ENCODE results near the gene KIF2A.
"Not testable (repeated sequence)": the region's sequence is repeated elsewhere in the genome, so short reads cannot be mapped to it uniquely, and the experiment has no call there.

Gene KIF2A

GRCh38 chr5:62305715-62306322 lies at the start of gene KIF2A:
Gene KIF2A, plus strand, starts transcription at chr5:62306206. Its CDS starts 267 bp downstream, at chr5:62306473.
- peak; percentile 88 for DNase-seq

DNA sequence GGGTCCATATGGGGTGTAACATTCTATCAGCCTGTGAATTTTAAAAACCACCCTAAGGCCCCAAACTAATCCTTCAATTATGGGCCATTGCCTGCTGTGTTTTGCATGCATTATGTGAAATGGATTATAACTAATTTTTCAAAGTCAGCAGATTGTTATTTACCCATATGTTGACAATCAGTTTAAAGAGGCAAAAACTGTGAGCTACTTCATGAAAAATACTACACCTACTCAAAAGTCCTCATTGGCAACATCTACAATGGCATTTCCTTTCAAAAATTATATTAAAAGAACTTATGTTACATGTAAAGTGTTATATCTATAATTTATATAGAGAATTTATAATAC lies 49.0 kb upstream of the KIF2A start:
- no peak for DNase-seq

DNA sequence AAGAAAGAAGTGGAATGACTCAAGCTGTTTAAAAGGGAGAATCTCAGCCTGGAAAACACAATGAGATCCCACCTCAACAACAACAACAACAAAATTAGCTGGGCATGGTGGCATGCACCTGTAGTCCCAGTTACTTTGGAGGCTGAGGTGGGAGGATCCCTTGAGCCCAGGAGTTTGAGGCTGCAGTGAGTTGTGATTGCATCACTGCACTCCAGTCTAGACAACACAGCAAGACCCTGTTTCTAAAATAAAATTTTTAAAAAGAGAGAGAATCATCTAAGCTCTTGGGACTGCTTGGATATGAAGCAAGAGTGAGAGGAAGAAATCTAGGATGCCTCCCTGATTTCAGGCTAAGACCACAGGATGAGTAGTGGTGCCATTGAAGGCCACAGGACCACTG lies 47.4 kb upstream of the KIF2A start:
- DNase-seq: no peak

DNA sequence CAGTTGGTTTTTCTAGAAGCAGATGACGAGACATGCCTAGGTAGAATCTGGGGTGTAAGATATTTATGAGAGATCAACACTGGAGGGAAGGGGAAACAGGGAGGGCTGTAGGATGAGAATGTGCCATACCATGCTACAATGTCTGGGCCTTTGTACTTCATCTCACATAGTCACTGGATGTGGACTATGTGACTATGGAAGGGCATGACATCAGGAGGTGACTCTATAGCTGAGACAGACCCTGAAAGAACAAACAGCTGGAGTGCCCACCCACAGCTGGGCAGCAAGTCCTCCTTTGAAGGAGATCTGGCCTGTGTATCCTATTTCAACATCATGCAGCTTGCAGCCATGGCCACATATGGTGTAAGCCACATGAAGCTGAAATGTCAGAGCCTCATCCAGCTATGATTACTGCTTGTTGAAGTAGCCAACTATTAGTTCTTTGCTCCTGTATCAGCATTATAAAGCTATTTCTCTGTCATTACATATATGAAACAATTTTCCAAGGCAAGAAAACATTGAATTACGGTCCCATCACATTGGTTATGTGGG lies 46.2 kb upstream of the KIF2A start:
- DNase-seq: peak; percentile 10

GRCh38 chr5:62260513-62260912 lies 45.5 kb upstream of the KIF2A start:
- no peak for DNase-seq

DNA sequence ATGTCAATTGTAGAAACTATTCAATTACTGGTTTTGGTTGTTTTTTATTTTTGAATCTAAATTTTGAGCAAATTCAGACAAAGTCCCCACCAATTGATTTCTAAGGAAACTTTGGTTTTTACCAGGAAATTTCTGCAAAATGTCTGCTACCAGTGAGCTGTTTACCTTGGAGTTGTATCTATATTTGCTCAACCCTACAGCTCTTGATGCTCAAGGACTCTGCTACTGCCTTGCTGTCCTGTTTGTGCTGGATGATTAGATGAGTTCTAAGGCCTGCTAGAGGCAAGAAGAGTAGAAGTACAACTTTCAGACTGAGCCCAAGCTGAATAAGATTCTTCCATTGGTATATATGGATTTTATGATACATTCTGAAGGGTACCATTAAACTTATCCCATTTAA lies 42.6 kb upstream of the KIF2A start:
- no peak for DNase-seq

GRCh38 chr5:62265648-62266112 lies 40.3 kb upstream of the KIF2A start:
- no peak for DNase-seq

- DNase-seq: no peak
Observed at GRCh38 chr5:62266573-62266972, 39.4 kb upstream of the KIF2A start.

- no peak for DNase-seq
Observed at GRCh38 chr5:62268234-62268633, 37.8 kb upstream of the KIF2A start.

DNA sequence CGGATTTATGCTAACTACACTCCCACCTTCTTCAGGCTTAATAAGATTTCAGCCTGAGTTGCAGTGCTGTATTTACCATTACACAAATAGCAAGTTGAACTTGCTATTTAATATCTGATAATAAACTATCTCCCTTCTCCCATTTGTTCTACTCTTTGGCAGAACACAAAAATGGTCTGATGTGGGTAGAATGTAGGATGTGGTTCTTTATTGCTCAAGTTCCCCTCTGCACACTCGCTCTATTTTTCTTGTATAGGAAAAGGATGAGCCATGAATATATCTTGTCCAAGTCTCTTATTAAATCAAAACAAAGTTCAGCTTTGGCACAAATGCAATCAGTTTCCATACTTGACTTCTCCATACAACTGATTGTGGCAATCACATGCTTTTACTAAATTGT lies 37.2 kb upstream of the KIF2A start:
- DNase-seq: peak; percentile 14

DNA sequence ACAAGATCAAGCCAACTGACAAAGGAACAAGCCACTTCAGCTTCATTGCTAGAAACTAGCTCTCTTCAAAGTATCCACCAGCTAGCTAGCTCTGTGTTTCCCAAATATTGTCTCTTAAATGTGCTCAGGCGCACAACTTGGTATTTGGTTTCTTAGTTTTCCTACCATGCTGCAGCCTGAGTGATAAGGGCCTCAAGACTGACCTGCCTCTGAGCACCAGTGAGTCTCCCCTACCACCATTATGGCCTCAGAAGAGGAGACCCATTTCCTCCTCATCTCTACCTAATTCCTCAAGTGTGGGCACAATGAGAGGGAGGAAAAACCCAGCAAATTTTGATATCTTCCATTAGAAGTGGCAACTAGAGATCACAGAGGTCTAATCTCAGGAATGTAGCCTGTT lies 34.6 kb upstream of the KIF2A start:
- no peak for DNase-seq

- no peak for DNase-seq
Observed at GRCh38 chr5:62271870-62272269, 34.1 kb upstream of the KIF2A start.

- DNase-seq: no peak
Observed at GRCh38 chr5:62273687-62274086, 32.3 kb upstream of the KIF2A start.

DNA sequence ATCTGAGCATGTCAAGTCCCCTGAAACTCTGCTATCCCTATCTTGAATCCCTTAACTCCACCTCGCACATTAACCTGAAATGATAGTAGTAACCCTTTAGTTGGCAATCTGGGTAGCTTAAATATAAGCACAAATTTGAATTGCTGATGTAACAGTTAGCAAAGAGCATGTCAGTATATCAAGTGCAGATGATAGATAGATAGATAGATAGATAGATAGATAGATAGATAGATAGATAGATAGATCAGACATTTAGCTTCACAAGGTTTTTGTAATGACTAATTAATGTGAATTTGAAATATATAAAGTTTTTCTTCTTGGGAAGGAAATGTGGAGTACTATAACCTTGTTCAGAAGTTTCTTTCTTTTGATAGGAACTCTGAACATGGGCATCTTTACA lies 30.4 kb upstream of the KIF2A start:
- DNase-seq: no peak

GRCh38 chr5:62281411-62281810 lies 24.6 kb upstream of the KIF2A start:
- DNase-seq: no peak

DNA sequence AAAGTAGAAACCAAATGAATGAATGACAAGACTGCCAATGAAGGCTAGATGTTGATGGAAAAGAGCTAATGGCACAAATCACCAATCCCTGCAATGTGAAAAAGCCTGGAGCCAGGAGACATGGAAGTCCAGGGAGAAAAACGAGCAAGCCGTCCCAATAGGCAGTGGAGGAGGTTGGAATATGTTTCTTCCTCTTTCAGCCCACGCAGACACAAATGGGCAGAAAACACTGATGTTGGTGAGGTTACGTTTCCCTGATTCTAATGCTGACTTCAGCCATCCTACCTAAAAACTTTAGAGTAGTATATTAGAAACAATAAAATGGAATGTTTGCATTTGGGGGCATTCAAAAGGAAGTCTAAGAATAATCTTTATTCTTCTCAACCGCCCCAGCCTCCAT lies 23.9 kb upstream of the KIF2A start:
- no peak for DNase-seq

DNA sequence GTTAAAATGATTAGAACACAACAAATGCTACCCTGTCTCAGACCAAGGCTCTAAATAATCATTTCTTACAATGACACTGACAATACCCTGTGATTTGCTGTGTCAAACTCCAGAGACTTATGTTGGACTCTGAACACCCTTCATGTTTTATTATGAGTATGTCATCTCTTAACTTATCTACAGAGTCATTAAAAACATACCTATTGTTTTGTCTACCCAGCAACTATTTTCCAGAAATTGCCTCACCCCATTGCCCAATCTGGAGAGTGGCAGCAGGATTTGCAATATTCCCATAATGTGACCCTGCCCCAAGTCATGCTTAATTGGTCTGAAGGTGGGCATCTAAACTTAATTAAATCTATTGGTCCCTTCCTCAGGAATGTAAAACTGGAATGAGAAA lies 23.0 kb upstream of the KIF2A start:
- DNase-seq: no peak

DNA sequence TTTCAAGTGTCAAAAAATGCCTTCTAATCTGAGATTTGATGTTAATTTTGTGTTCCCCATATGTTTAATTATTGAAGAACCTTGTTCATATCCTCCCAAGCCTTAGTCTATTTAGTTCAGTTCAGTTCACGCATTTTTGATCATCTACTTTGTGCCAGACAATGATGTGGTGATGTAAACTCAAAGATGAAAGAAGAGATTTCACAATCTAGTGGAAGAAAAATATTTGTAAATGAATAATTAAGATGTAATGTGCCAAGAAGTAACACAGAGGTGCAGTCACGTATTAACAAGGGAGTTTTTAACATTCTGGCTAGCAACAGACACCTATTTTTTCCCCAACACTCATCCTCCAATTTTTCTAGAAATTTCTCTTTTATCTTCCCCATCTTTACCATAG lies 22.1 kb upstream of the KIF2A start:
- no peak for DNase-seq

GRCh38 chr5:62284946-62285891 lies 20.8 kb upstream of the KIF2A start:
- no peak for DNase-seq

DNA sequence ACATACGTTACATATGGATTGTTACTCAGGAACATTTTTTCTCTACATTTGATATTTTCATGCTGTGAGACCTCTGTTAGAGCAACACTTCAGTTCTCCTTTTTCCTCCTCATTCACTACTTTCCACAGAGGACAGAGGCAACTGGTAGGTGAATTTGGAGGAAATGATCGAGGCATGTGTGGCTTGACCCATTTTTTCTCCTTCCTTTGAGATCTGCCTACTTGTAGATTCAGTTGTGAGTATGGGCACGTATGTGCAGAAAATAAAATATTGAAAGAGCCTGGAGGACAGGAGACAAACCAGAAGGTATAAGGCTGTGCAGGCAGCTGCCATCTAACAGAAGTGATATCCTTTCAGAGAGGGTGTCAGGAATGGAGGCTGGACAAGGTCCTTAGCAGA lies 19.2 kb upstream of the KIF2A start:
- DNase-seq: no peak

GRCh38 chr5:62287237-62287636 lies 18.8 kb upstream of the KIF2A start:
- DNase-seq: no peak

- DNase-seq: no peak
Observed at GRCh38 chr5:62288118-62288517, 17.9 kb upstream of the KIF2A start.

- DNase-seq: no peak
Observed at GRCh38 chr5:62289813-62290212, 16.2 kb upstream of the KIF2A start.

DNA sequence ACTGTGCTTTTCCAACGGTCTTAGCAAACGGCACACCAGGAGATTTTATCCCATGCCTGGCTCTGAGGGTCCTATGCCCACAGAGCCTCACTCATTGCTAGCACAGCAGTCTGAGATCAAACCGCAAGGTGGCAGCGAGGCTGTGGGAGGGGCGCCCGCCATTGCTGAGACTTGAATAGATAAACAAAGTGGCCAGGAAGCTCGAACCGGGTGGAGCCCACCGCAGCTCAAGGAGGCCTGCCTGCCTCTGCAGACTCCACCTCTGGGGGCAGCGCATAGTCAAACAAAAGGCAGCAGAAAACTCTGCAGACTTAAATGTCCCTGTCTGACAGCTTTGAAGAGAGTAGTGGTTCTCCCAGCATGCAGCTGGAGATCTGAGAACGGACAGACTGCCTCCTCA lies 14.2 kb upstream of the KIF2A start:
- DNase-seq: not testable (repeated sequence)

Measured in GF-D8 (cell line).